Skeletal muscle satellite cell (primary cell): ENCODE measurements around the gene GNS.

Source experiments
- H3K27me3 ChIP-seq: 2 replicates; pipeline ENCODE4 v1.7.0; 2013; ENCODE audit warnings: low read length; ENCODE audit not compliant: control insufficient read depth, insufficient read depth
- H3K36me3 ChIP-seq: 2 replicates; pipeline ENCODE4 v1.7.0; 2013; ENCODE audit warnings: mild to moderate bottlenecking, control low read depth, low read length; ENCODE audit not compliant: insufficient read depth
- H3K4me1 ChIP-seq: 2 replicates; pipeline ENCODE4 v1.7.0; 2013; ENCODE audit warnings: low read length; ENCODE audit not compliant: control insufficient read depth, insufficient read depth
- H3K4me2 ChIP-seq: 2 replicates; pipeline ENCODE4 v1.7.0; 2013; ENCODE audit warnings: mild to moderate bottlenecking, low read length
- H3K4me3 ChIP-seq: 2 replicates; pipeline ENCODE4 v1.7.0; 2013; ENCODE audit warnings: low read length
- H3K9ac ChIP-seq: 2 replicates; pipeline ENCODE4 v1.7.0; 2013; ENCODE audit warnings: mild to moderate bottlenecking, low read depth, low read length, moderate library complexity
- H3K9me3 ChIP-seq: replicated peaks from 2 replicates; pipeline ENCODE4 v1.7.0; 2013; ENCODE audit warnings: mild to moderate bottlenecking, control low read depth, low read length

Gene GNS

DNA sequence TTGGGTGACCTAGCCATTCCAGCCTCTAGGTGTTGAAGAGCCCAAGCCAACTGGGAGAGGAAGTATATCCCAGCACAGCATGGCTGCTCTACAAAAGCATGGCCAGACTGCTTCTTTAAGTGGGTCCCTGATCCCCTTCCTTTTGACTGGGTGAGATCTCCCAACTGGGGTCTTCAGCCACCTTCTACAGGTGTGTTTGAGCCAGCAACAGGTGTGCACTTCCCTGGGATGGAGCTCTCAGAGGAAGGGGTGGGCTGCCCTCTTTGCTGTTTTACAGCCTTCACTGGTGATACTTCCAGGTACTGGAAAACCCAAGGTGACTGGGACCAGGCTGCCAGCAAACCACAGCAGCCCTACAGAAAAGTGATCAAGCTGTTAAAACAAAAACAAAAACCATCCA lies 14.2 kb upstream of the GNS start:
- Histone ChIP-seq H3K36me3 (no peaks in the 10 kb centered on the region), H3K9ac (no peak overlapping the region), H3K4me2 (no peak overlapping the region), H3K9me3 (peaks cover 7% of the 10 kb centered on the region), H3K4me3 (no peak overlapping the region), H3K4me1 (no peaks in the 10 kb centered on the region), H3K27me3 (peaks cover 46% of the 10 kb centered on the region)

DNA sequence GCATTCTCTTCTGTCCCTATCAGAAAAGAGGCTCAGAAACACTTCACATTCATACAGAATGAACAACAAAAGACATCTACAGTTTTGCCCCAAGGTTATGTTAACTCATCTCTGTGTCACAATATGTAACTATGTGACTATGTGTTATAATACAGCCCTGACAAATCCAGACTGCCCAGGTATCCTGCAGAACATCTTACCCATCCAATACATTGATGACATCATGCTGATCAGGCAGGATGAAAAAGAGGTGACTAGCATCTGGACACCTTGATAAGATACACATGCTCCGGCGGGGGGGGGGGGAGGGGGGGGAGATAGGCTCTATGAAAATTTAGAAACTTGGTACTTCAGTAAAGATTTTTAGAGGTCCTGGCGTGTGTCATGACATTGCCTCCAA lies 8.3 kb upstream of the GNS start:
- Histone ChIP-seq H3K4me3 (no peak overlapping the region), H3K4me2 (no peak overlapping the region), H3K9ac (no peak overlapping the region)

DNA sequence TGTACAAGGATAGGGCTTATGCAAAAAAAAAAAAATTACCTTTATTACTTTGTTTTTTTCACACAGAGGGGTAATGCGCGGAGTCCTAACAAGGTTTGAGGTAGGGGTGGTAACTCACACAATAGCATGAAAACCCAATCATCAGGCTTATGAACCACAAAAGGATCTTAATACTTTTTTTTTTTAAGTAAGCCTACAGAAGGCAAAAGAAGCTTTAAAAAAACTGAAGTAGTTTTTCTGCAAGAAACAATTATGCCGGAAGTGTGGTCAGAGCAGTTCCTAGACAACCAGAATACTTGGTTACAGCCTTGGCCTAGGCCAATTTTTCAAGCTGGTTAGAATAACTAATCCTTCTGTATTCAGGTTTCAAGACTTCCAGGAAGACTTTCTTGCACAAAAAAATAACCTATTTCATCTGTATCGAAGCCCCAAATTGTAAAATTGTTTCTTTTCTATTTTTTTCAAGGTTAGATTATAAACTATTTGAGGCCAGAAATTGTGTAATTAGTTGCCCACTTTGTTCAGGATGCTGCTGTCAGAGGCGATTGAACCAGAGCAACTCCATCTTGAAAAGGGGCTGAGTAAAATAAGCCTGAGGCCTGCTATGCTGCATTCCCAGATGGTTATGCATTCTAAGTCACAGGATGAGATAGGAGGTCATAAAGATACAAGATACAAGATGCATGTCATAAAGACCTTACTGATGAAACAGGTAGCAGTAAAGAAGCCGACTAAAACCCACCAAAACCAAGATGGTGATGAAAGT lies 1.8 kb upstream of the GNS start:
- H3K36me3 ChIP-seq = no peaks in the 10 kb centered on the region
- no peak overlapping the region for H3K9ac ChIP-seq
- H3K4me1 ChIP-seq = peaks cover 4% of the 10 kb centered on the region
- H3K27me3 ChIP-seq = no peaks in the 10 kb centered on the region
- H3K4me2 ChIP-seq = no peak overlapping the region
- H3K4me3 ChIP-seq = no peak overlapping the region
- H3K9me3 ChIP-seq = no peaks in the 10 kb centered on the region

More for the DNA sequence above, 8.3 kb upstream of the GNS start:
- Histone ChIP-seq H3K27me3 (peaks cover 3% of the 10 kb centered on the region), H3K4me1 (no peaks in the 10 kb centered on the region), H3K36me3 (no peaks in the 10 kb centered on the region), H3K9me3 (no peaks in the 10 kb centered on the region)

DNA sequence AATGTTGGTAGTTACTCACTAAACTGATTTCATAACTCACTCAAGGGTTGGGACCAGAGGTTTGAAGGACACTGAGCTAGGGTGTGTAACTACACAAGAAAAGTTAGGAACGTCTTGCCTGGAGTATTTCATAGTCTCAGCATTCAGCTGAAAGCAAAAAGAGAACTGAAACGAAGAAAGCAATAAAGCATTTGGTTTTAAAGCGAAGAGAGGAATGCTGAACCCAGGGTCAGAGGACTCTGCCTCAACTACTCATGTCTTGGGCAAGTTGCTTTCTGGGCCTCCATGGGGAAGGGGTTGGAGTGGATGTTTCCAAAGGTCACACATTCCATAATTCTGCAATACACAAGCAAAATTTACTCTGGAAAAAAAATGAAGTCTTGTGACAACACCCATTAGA lies 1.4 kb downstream of the GNS start:
- no peaks in the 10 kb centered on the region for H3K36me3 ChIP-seq
- no peaks in the 10 kb centered on the region for H3K27me3 ChIP-seq
- H3K4me3 ChIP-seq = no peak overlapping the region
- H3K4me2 ChIP-seq = peak overlapping the region; percentile 3
- H3K4me1 ChIP-seq = peaks cover 4% of the 10 kb centered on the region
- no peak overlapping the region for H3K9ac ChIP-seq
- H3K9me3 ChIP-seq = no peaks in the 10 kb centered on the region

DNA sequence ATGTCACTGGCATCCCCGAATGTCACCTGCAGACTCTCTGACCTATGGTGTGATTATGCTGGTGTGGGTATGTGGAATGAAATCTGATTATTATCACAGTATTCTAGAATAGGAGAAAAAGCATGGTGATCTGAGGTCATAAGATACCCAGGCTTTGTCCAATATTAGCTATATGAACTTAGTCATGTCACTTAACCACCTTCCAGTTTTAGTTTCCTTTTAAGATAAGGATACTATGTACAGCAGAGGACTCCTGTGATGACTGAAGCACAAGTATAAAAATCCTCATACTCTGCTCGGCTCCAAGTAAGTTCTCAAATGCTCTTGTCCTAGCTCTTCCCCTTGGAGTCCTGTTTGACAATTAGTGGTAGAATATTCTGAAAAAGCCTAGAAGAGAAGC lies 2.8 kb downstream of the GNS start:
- Histone ChIP-seq H3K9ac (no peak overlapping the region), H3K27me3 (no peaks in the 10 kb centered on the region), H3K36me3 (peaks cover 5% of the 10 kb centered on the region), H3K4me3 (no peak overlapping the region), H3K4me1 (peaks cover 4% of the 10 kb centered on the region), H3K4me2 (no peak overlapping the region), H3K9me3 (no peaks in the 10 kb centered on the region)

DNA sequence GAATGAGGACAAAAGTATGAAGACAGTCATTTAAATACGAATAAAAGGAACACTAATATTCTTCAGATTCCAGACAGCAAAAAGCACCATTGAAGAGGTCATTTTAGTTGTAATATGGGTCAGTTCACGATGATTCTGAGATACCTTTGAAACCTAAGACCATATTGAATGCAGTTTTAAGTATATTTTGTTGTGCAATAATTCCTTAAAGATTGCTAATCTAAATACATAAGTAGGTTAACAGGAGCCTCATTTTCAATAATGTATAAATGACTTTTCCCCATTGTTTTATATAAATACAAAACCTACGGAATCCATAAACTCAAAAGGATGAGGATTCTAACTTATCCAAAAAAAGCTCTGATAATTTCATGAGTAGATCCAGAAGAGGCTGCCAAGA lies 5.8 kb downstream of the GNS start:
- no peaks in the 10 kb centered on the region for H3K4me1 ChIP-seq
- H3K9me3 ChIP-seq = no peaks in the 10 kb centered on the region
- peaks cover 10% of the 10 kb centered on the region for H3K36me3 ChIP-seq
- no peak overlapping the region for H3K4me3 ChIP-seq
- H3K27me3 ChIP-seq = no peaks in the 10 kb centered on the region
- no peak overlapping the region for H3K9ac ChIP-seq
- H3K4me2 ChIP-seq = no peak overlapping the region

DNA sequence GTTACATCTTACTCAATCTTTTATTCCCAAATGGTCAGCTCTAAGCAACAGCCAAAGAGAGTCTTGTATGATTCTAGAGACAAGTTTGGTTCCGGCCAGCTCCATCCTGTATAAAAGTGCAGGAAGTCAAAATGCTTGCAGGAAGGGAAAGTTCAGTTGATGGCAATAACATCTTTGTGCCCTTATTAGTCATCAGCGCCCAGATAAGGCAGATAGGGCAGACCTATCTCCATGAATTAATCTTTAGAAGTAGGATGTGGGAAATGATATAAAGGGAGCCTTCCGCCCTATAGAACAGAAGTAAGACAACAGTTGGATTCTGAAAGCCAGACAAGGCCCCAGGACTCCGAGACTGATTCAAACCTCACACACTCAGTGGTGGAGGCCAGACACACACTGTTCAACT lies 6.4 kb downstream of the GNS start:
- H3K27me3 ChIP-seq = no peaks in the 10 kb centered on the region
- no peak overlapping the region for H3K4me3 ChIP-seq
- peaks cover under 1% of the 10 kb centered on the region for H3K4me1 ChIP-seq
- no peak overlapping the region for H3K9ac ChIP-seq
- H3K4me2 ChIP-seq = no peak overlapping the region
- H3K9me3 ChIP-seq = no peaks in the 10 kb centered on the region
- peaks cover 10% of the 10 kb centered on the region for H3K36me3 ChIP-seq

DNA sequence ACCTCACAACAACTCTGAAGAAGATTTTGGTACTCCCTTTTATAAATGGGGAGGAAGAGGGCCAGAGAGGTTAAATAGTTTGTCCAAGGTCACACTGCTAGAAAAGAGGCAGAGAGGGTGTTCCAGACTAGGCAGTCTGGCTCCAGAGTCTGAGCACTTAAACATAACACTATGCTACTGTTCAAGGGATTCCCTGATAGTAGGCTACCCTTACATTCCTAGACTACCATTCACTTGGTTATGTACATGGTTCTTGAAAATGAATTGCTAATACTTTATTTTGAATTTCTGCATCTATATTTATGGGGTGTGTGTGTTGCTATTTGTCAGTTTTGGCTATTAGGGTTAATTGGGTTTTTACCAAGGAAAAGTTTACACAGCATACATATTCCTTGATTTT lies 7.2 kb downstream of the GNS start:
- Histone ChIP-seq H3K9ac (no peak overlapping the region), H3K27me3 (no peaks in the 10 kb centered on the region), H3K36me3 (peaks cover 10% of the 10 kb centered on the region), H3K9me3 (no peaks in the 10 kb centered on the region), H3K4me1 (peaks cover 8% of the 10 kb centered on the region), H3K4me3 (no peak overlapping the region), H3K4me2 (no peak overlapping the region)

DNA sequence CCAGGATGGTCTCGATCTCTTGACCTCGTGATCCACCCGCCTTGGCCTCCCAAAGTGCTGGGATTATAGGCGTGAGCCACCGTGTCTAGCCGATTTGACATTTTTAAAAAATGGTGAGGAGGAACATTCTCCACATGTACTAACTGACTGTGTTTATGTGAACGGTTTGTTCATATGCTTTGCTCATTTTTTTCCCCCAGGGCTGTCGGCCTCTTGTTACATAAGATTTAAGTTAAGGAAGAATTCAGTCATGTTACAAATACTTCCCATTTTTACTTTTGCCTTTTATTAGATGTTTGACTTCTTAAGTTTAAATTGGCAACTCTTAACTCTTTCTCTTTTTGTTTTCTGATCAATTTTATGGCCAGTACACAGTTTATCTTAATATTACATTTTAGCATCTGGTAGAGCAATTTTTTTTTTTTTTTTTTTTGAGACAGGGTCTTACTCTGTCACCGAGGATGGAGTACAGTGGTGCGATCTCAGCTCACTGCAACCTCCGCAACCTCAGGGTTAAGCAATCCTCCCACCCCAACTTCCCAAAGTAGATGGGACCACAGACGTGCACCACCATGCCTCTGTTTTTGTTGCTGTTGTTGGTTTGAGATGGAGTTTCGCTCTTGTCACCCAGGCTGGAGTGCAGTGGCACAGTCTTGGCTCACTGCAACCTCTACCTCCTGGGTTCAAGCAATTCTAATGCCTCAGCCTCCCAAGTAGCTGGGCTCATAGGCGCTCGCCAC lies 9.6 kb downstream of the GNS start:
- Histone ChIP-seq H3K36me3 (peaks cover 11% of the 10 kb centered on the region), H3K4me2 (no peak overlapping the region), H3K4me1 (peaks cover 31% of the 10 kb centered on the region), H3K4me3 (no peak overlapping the region), H3K27me3 (no peaks in the 10 kb centered on the region), H3K9ac (no peak overlapping the region), H3K9me3 (no peaks in the 10 kb centered on the region)

DNA sequence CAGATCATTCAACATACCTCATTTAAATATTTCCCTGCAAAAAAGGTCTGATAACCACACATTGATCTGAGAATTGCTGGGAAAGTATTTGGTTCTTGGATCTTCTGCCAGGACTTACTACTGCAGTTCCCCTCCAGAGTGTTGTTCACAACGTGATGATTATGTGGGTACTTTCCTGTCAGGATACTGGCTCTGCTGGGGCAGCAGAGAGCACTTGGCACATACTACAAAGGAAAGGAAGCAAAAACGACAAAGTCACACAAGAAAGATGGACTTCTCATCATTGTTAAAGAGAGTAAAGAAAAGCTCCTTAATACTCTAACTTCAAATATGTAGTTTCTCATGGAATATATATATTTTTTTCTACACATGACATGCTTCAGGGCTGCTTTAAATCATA lies 11.5 kb downstream of the GNS start:
- Histone ChIP-seq H3K9ac (no peak overlapping the region), H3K4me2 (no peak overlapping the region), H3K36me3 (peaks cover 30% of the 10 kb centered on the region), H3K9me3 (no peaks in the 10 kb centered on the region), H3K4me3 (no peak overlapping the region), H3K27me3 (no peaks in the 10 kb centered on the region), H3K4me1 (peaks cover 35% of the 10 kb centered on the region)

DNA sequence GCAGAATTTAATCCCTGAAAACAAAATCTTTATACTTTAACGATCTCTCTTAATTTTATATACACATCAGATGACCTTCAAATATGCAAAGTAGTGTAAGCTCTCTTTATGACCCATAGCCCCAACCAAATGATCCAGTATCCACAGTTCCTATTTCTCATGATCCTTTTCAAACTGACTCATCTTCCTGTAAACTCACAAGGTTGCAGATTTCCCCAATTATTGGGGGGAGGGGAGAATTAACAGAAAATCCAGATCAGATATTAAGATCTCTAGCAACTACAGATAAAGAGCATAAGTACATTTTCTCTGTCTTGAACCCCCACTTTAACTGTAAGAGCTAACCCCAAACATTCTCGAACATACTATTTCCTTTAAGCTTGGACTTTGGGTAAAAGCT lies 12.5 kb downstream of the GNS start:
- Histone ChIP-seq H3K9ac (no peak overlapping the region), H3K4me2 (peak overlapping the region; percentile 38), H3K4me1 (peaks cover 35% of the 10 kb centered on the region), H3K27me3 (no peaks in the 10 kb centered on the region), H3K4me3 (no peak overlapping the region), H3K36me3 (peaks cover 32% of the 10 kb centered on the region), H3K9me3 (no peaks in the 10 kb centered on the region)

DNA sequence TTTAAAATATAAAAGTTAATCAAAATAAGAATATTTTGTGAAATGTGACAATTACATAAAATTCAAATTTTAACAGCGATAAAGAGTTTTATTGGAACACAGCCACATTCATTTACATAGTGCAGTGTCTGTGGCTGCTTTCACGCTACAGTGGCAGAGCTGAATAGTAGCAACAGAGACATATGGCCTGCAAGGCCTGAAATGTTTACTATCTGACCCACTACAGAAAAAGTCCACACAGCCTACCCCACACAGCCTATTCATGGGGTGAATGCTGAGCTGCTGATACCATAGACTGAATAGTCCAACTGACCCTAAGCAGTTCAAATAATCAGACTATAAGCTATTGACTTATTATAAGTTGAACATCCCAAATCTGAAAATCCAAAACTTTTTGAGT lies 13.2 kb downstream of the GNS start:
- Histone ChIP-seq H3K4me3 (no peak overlapping the region), H3K27me3 (no peaks in the 10 kb centered on the region), H3K4me1 (peaks cover 35% of the 10 kb centered on the region), H3K9me3 (no peaks in the 10 kb centered on the region), H3K9ac (no peak overlapping the region), H3K36me3 (peaks cover 37% of the 10 kb centered on the region), H3K4me2 (no peak overlapping the region)
